Vagina (tissue), 2 donors: ENCODE results near the gene TPSD1.

Experiments
- POLR2A ChIP-seq, 2 donors: fragments of 450-650 bp; IDR thresholded peaks; one replicate each; pipeline ENCODE4 v1.6.1; 2017; ENCODE audit warnings: antibody characterized with exemption in 2 of 2, mild to moderate bottlenecking in 2 of 2, moderate library complexity in 2 of 2
- POLR2AphosphoS5 ChIP-seq, 2 donors: sonication (generic); formaldehyde crosslinking; IDR thresholded peaks; one replicate each; pipeline ENCODE4 v1.9.0; 2017; ENCODE audit warnings: antibody characterized with exemption in 2 of 2, mild to moderate bottlenecking in 2 of 2, low read depth in 1 of 2; ENCODE audit not compliant: insufficient read depth in 1 of 2
- TF ChIP-seq, protein P1 (sequence below), 3 experiments: fragments of 450-650 bp in 2 of 3; fragments of 200-600 bp in 1 of 3; sonication (generic) in 1 of 3; IDR thresholded peaks; one replicate each; pipeline ENCODE4 v1.5.1; 2017 to 2019; ENCODE audit warnings: antibody characterized with exemption in 3 of 3, mild to moderate bottlenecking in 2 of 3, moderate library complexity in 2 of 3

GRCh38 chr16:1272453-1273198 lies 16.8 kb downstream of the TPSD1 start:
- TF ChIP-seq, protein P1, sequence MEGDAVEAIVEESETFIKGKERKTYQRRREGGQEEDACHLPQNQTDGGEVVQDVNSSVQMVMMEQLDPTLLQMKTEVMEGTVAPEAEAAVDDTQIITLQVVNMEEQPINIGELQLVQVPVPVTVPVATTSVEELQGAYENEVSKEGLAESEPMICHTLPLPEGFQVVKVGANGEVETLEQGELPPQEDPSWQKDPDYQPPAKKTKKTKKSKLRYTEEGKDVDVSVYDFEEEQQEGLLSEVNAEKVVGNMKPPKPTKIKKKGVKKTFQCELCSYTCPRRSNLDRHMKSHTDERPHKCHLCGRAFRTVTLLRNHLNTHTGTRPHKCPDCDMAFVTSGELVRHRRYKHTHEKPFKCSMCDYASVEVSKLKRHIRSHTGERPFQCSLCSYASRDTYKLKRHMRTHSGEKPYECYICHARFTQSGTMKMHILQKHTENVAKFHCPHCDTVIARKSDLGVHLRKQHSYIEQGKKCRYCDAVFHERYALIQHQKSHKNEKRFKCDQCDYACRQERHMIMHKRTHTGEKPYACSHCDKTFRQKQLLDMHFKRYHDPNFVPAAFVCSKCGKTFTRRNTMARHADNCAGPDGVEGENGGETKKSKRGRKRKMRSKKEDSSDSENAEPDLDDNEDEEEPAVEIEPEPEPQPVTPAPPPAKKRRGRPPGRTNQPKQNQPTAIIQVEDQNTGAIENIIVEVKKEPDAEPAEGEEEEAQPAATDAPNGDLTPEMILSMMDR (IDR thresholded peaks at IDR 0.05) = no peak
- TF ChIP-seq POLR2A (IDR thresholded peaks at IDR 0.05) (no peak), POLR2AphosphoS5 (IDR thresholded peaks at IDR 0.05; ENCODE audit: insufficient read depth in 1 of 2, low read depth in 1 of 2) (no peak)
